Measurements from ENCODE around the gene ATRIP.

- TF ChIP-seq, protein P1, sequence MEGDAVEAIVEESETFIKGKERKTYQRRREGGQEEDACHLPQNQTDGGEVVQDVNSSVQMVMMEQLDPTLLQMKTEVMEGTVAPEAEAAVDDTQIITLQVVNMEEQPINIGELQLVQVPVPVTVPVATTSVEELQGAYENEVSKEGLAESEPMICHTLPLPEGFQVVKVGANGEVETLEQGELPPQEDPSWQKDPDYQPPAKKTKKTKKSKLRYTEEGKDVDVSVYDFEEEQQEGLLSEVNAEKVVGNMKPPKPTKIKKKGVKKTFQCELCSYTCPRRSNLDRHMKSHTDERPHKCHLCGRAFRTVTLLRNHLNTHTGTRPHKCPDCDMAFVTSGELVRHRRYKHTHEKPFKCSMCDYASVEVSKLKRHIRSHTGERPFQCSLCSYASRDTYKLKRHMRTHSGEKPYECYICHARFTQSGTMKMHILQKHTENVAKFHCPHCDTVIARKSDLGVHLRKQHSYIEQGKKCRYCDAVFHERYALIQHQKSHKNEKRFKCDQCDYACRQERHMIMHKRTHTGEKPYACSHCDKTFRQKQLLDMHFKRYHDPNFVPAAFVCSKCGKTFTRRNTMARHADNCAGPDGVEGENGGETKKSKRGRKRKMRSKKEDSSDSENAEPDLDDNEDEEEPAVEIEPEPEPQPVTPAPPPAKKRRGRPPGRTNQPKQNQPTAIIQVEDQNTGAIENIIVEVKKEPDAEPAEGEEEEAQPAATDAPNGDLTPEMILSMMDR (tag by site-specific recombination; IDR thresholded peaks at IDR 0.05), result no peak
- TF ChIP-seq ZNF785 (tag by site-specific recombination; IDR thresholded peaks at IDR 0.05), result no peak
- TF ChIP-seq ZNF530 (tag by site-specific recombination; IDR thresholded peaks at IDR 0.05; ENCODE audit: low read depth), result no peak
- TF ChIP-seq ZBTB10 (tag by site-specific recombination; IDR thresholded peaks at IDR 0.05), result no peak
Measured at GRCh38 chr3:48413611-48414010, 32.9 kb upstream of the ATRIP start.
